H1 (cell line): ENCODE results near the gene CD47. TPM values are rescaled to one million over a fixed set of nuclear protein-coding genes. Genes with fewer than 3 reads are reported as not detected.

Experiments used
- CTCF ChIA-PET: fragments of 300-600 bp; sonication (Branson Sonifier 250); formaldehyde crosslinking; loops from one replicate; lab custom pipeline; 2021; ENCODE audit not compliant: partially characterized antibody; lab: Charles Lee
- POLR2A ChIA-PET: fragments of 300-600 bp; sonication (Branson Sonifier 250); formaldehyde crosslinking; loops from one replicate; lab custom pipeline; 2021; ENCODE audit warnings: inconsistent platforms; ENCODE audit not compliant: partially characterized antibody; lab: Charles Lee
- DNase-seq, 2 experiments: peaks; one replicate each; pipeline versions ENCODE4 v3.0.0 to v3.0.0-alpha.2; 2010 to 2022; ENCODE audit warnings: low spot score in 2 of 2, low read depth in 1 of 2, mixed read lengths in 1 of 2
- FAIRE-seq: peaks from 2 replicates; lab custom pipeline; 2011; peaks lifted over from hg19 to GRCh38; lab: Jason Lieb, UNC
- H2AFZ ChIP-seq: 2 replicates; pipeline ENCODE4 v1.8.1; 2012; ENCODE audit warnings: low read length, inconsistent platforms
- H2AK5ac ChIP-seq: 2 replicates; pipeline ENCODE4 v1.6.1; 2013; ENCODE audit warnings: low read depth, low read length
- H2BK120ac ChIP-seq: replicated peaks from 2 replicates; pipeline ENCODE3; 2013; ENCODE audit warnings: low read depth, low read length, inconsistent platforms
- H2BK12ac ChIP-seq: 2 replicates; pipeline ENCODE4 v1.6.1; 2013; ENCODE audit warnings: low read depth, low read length
- H2BK15ac ChIP-seq: 2 replicates; pipeline ENCODE4 v1.6.1; 2013; ENCODE audit warnings: low read length
- H2BK20ac ChIP-seq: 2 replicates; pipeline ENCODE4 v1.6.1; 2013; ENCODE audit warnings: low read length
- H2BK5ac ChIP-seq: 2 replicates; pipeline ENCODE4 v1.6.1; 2013; ENCODE audit warnings: low read depth, low read length
- H3K14ac ChIP-seq: 2 replicates; pipeline ENCODE4 v1.6.1; 2013; ENCODE audit warnings: inconsistent platforms; ENCODE audit not compliant: insufficient read length
- H3K18ac ChIP-seq: 2 replicates; pipeline ENCODE4 v1.6.1; 2013; ENCODE audit warnings: low read length; ENCODE audit errors: extremely low read depth
- H3K23ac ChIP-seq: 2 replicates; pipeline ENCODE4 v1.6.1; 2013; ENCODE audit warnings: inconsistent platforms; ENCODE audit not compliant: insufficient read length
- H3K23me2 ChIP-seq: 2 replicates; pipeline ENCODE4 v1.6.1; 2013; ENCODE audit warnings: low read depth, low read length
- H3K27ac ChIP-seq: 2 replicates; pipeline ENCODE4 v1.6.1; 2011; ENCODE audit warnings: low read depth, low read length, inconsistent platforms
- H3K27me3 ChIP-seq, 4 experiments: replicated peaks in 1 of 4; 1 replicate in 1 of 4; 2 replicates in 3 of 4; pipeline versions ENCODE4 v1.6.1 to v1.8.1; 2011 to 2013; ENCODE audit warnings: low read length in 3 of 4, mild to moderate bottlenecking in 3 of 4, inconsistent platforms in 2 of 4, mixed read lengths in 2 of 4, moderate library complexity in 1 of 4; ENCODE audit not compliant: control insufficient read depth in 3 of 4, insufficient read depth in 3 of 4; ENCODE audit errors: extremely low read depth in 1 of 4
- H3K36me3 ChIP-seq, 4 experiments: 2 replicates each; pipeline versions ENCODE4 v1.6.1 to v1.8.1; 2011 to 2013; ENCODE audit warnings: mild to moderate bottlenecking in 4 of 4, low read length in 3 of 4, moderate library complexity in 2 of 4, control low read depth in 1 of 4, inconsistent platforms in 1 of 4; ENCODE audit not compliant: insufficient read depth in 4 of 4, control insufficient read depth in 2 of 4
- H3K4ac ChIP-seq: replicated peaks from 2 replicates; pipeline ENCODE3; 2013; ENCODE audit warnings: low read length, low read depth, mixed read lengths, inconsistent platforms; ENCODE audit not compliant: insufficient read length
- H3K4me1 ChIP-seq, 4 experiments: replicated peaks in 1 of 4; 1 replicate in 1 of 4; 2 replicates in 3 of 4; pipeline versions ENCODE4 v1.6.1 to v1.8.1; 2011 to 2013; ENCODE audit warnings: low read length in 3 of 4, inconsistent platforms in 2 of 4, mixed read lengths in 1 of 4; ENCODE audit not compliant: insufficient read depth in 4 of 4, control insufficient read depth in 3 of 4
- H3K4me2 ChIP-seq, 2 experiments: 2 replicates each; pipeline versions ENCODE4 v1.6.1 to v1.8.1; 2011 to 2013; ENCODE audit warnings: low read depth in 2 of 2, low read length in 2 of 2, control low read depth in 1 of 2, inconsistent platforms in 1 of 2, mild to moderate bottlenecking in 1 of 2; ENCODE audit not compliant: insufficient read depth in 1 of 2
- H3K4me3 ChIP-seq, 4 experiments: fragments of 200-600, 300-600 bp in 1 of 4; sonication (generic), shearing (Covaris generic), sonication (Bioruptor Twin) in 1 of 4; 2 replicates each; pipeline versions ENCODE4 v1.5.1 to v1.8.1; 2011 to 2016; ENCODE audit warnings: low read length in 4 of 4, low read depth in 3 of 4, control low read depth in 2 of 4, inconsistent platforms in 2 of 4, mild to moderate bottlenecking in 2 of 4, mixed read lengths in 1 of 4, moderate library complexity in 1 of 4; ENCODE audit not compliant: insufficient read depth in 2 of 4; ENCODE audit errors: extremely low read depth in 1 of 4
- H3K56ac ChIP-seq: replicated peaks from 2 replicates; pipeline ENCODE3; 2013; ENCODE audit warnings: low read depth, mild to moderate bottlenecking, mixed read lengths, low read length, inconsistent platforms; ENCODE audit not compliant: insufficient read length
- H3K79me1 ChIP-seq: 2 replicates; pipeline ENCODE4 v1.6.1; 2013; ENCODE audit warnings: low read depth, low read length, control low read depth
- H3K79me2 ChIP-seq, 2 experiments: 2 replicates each; pipeline versions ENCODE4 v1.6.1 to v1.8.1; 2012 to 2013; ENCODE audit warnings: low read length in 2 of 2, mild to moderate bottlenecking in 2 of 2, inconsistent platforms in 1 of 2; ENCODE audit not compliant: insufficient read depth in 2 of 2, control insufficient read depth in 1 of 2
- H3K9ac ChIP-seq, 4 experiments: replicated peaks in 1 of 4; 1 replicate in 1 of 4; 2 replicates in 3 of 4; pipeline versions ENCODE4 v1.6.1 to v1.8.1; 2011 to 2013; ENCODE audit warnings: low read depth in 3 of 4, low read length in 3 of 4, control low read depth in 2 of 4, mild to moderate bottlenecking in 2 of 4, moderate library complexity in 2 of 4, inconsistent platforms in 1 of 4; ENCODE audit errors: extremely low read depth in 1 of 4
- H3K9me3 ChIP-seq, 2 experiments: 2 replicates each; pipeline versions ENCODE4 v1.6.1 to v1.8.1; 2012 to 2013; ENCODE audit warnings: mild to moderate bottlenecking in 2 of 2, moderate library complexity in 2 of 2, control low read depth in 1 of 2, inconsistent platforms in 1 of 2, low read depth in 1 of 2, low read length in 1 of 2, mixed read lengths in 1 of 2; ENCODE audit not compliant: insufficient read depth in 2 of 2
- H4K20me1 ChIP-seq, 2 experiments: replicated peaks in 1 of 2; 2 replicates each; pipeline versions ENCODE3 to v1.8.1; 2011 to 2013; ENCODE audit warnings: inconsistent platforms in 2 of 2, low read length in 2 of 2, mild to moderate bottlenecking in 1 of 2; ENCODE audit not compliant: insufficient read depth in 2 of 2, control insufficient read depth in 1 of 2
- H4K5ac ChIP-seq: 2 replicates; pipeline ENCODE4 v1.6.1; 2013; ENCODE audit warnings: low read length, low read depth, mixed read lengths, inconsistent platforms; ENCODE audit not compliant: insufficient read length
- H4K8ac ChIP-seq: 2 replicates; pipeline ENCODE4 v1.8.0; 2013; ENCODE audit warnings: mild to moderate bottlenecking, moderate library complexity, low read length, inconsistent platforms; ENCODE audit not compliant: insufficient read depth; ENCODE audit errors: extremely low read depth
- H4K91ac ChIP-seq: replicated peaks from 2 replicates; pipeline ENCODE3; 2013; ENCODE audit warnings: low read length, mixed read lengths, inconsistent platforms; ENCODE audit not compliant: insufficient read length
- BACH1 ChIP-seq: IDR thresholded peaks from 2 replicates; pipeline ENCODE4 v1.6.1; 2012; ENCODE audit warnings: low read length, improper control_type of control experiment
- CBX8 ChIP-seq: fragments of 300-800, 300-1000 bp; sonication (generic); IDR thresholded peaks from 2 replicates; pipeline ENCODE4 v1.7.1; 2016; ENCODE audit warnings: low read depth, low read length, borderline replicate concordance
- CHD2 ChIP-seq: IDR thresholded peaks from 2 replicates; pipeline ENCODE4 v1.6.1; 2012; ENCODE audit warnings: low read length, improper control_type of control experiment
- CTCF ChIP-seq, 3 experiments: IDR thresholded peaks; 1 replicate in 2 of 3; 2 replicates in 1 of 3; pipeline versions ENCODE4 v1.5.1 to v1.6.1; 2011; ENCODE audit warnings: low read length in 3 of 3, mild to moderate bottlenecking in 3 of 3, inconsistent platforms in 2 of 3, low read depth in 1 of 3, moderate library complexity in 1 of 3; ENCODE audit not compliant: insufficient read depth in 1 of 3; ENCODE audit errors: control extremely low read depth in 1 of 3
- JUN ChIP-seq: IDR thresholded peaks from 2 replicates; pipeline ENCODE4 v1.6.1; 2011; ENCODE audit warnings: low read depth, mild to moderate bottlenecking, improper control_type of control experiment, low read length
- KDM1A ChIP-seq: fragments of 200-600, 300-600 bp; sonication (generic); IDR thresholded peaks from 2 replicates; pipeline ENCODE4 v1.7.1; 2016; ENCODE audit warnings: mild to moderate bottlenecking, low read length, borderline replicate concordance
- KDM5A ChIP-seq: fragments of 200-600 bp; IDR thresholded peaks from 2 replicates; pipeline ENCODE4 v1.7.1; 2012; ENCODE audit warnings: mild to moderate bottlenecking, low read length, inconsistent platforms, mixed read lengths
- SAP30 ChIP-seq: fragments of 300-600 bp; sonication (generic); IDR thresholded peaks from 2 replicates; pipeline ENCODE4 v1.7.1; 2012; ENCODE audit warnings: low read length, moderate library complexity, mild to moderate bottlenecking, inconsistent platforms; ENCODE audit not compliant: insufficient read depth, insufficient replicate concordance
- WGBS, 2 experiments: shearing (Covaris generic) in 1 of 2; methylation state at CpG; one replicate each; pipeline versions ENCODE4 v1.1.6 to v1.1.7; 2013 to 2015; ENCODE audit warnings: low lambda C conversion rate in 2 of 2, mixed read lengths in 2 of 2, inconsistent platforms in 1 of 2, low coverage in 1 of 2, missing lambda C conversion rate in 1 of 2; ENCODE audit not compliant: insufficient replicate concordance in 2 of 2, insufficient coverage in 1 of 2, insufficient read length in 1 of 2; ENCODE audit errors: extremely low coverage in 1 of 2, missing lambda C conversion rate in 1 of 2; 5-methylcytosine and 5-hydroxymethylcytosine counted together
- polyA plus RNA-seq, 7 experiments: library from polyadenylated mRNA; depleted of rRNA in 3 of 7; stranded (reverse) in 5 of 7; unstranded in 2 of 7; fragments of >200 nt in 5 of 7; fragments of 200-250 nt in 2 of 7; gene quantifications; 1 replicate in 5 of 7; 2 replicates in 1 of 7; 4 replicates in 1 of 7; pipeline versions ENCODE4 v1.2.1 to v1.2.3, GENCODE V29; 2011 to 2013; ENCODE audit warnings: missing spikeins in 2 of 7, mixed read lengths in 2 of 7
- total RNA-seq: library from RNA; stranded (reverse); fragmentation: NEBNext Ultra II Directional; extraction: Animal tissue kit (Norgen Biotek cat#: 25700); gene quantifications from 2 replicates; pipeline ENCODE4 v1.2.1, GENCODE V29; 2021

Gene CD47
- total and polyA plus RNA-seq, 2 of the 8 experiments (the other 6 are each of a cell fraction or from before 2014, with no cell fraction given), result 14.4 to 19.3 TPM

GRCh38 chr3:108091498-108092250 is 843 bp upstream of the CD47 start:
- Histone ChIP-seq H4K5ac (no peak overlapping the region), H3K9me3 (peaks cover 0 to 4% of the 10 kb centered on the region in 2 experiments; a peak in 1 of 4 replicates), H3K27ac (no peak overlapping the region), H3K4me2 (peak overlapping the region; percentile 69 to 82), H4K20me1 (peaks cover 0 to 1% of the 10 kb centered on the region in 2 experiments), H2BK15ac (no peak overlapping the region), H3K56ac (no peak overlapping the region), H3K9ac (0 out of 7 replicates have a peak overlapping the region, but pooled peaks of 1 of the 4 experiments have one; percentile 50), H3K4ac (no peak overlapping the region), H3K79me1 (no peaks in the 10 kb centered on the region), H2BK20ac (no peak overlapping the region), H3K4me3 (peak overlapping the region; percentile 66 to 99 (median 86)), H3K27me3 (peaks cover 10 to 19% (median 15%) of the 10 kb centered on the region in 4 experiments), H2BK12ac (no peak overlapping the region), H3K14ac (no peak overlapping the region), H3K4me1 (peaks cover 0 to 3% (median 1%) of the 10 kb centered on the region in 4 experiments; a peak in 3 of 7 replicates), H2AFZ (peak overlapping the region; percentile 68; the same call in 1 of the 2 replicates), H2BK5ac (no peak overlapping the region), H3K23me2 (peaks cover 10% of the 10 kb centered on the region; the same call in 1 of the 2 replicates), H3K36me3 (no peaks in the 10 kb centered on the region), H2BK120ac (no peak overlapping the region), H3K18ac (no peak overlapping the region), H4K8ac (peak overlapping the region; percentile 66), H3K23ac (no peak overlapping the region), H4K91ac (no peak overlapping the region), H3K79me2 (peaks cover 0 to 4% of the 10 kb centered on the region in 2 experiments; a peak in 1 of 4 replicates), H2AK5ac (no peak overlapping the region)
- WGBS, 2 experiments, result 28% methylated on average over 41 of the region's 41 CpGs; no CpG with 5 or more reads in 1 of the 2 experiments
- POLR2A ChIA-PET, result no interaction called here
- DNase-seq (peak in 1 of 2 experiments; percentile 67), FAIRE-seq (no peak)
- CTCF ChIA-PET, result interaction anchor here (1.2 to 1.7 kb wide), 3 partner anchors 14 to 266 kb away, joined by 4 to 6 read pairs (median 4); no protein-coding TSS in a partner anchor
- peak in 2 of 3 experiments; percentile 4 to 5; a peak in 2 of 4 replicates for TF ChIP-seq CTCF (IDR thresholded peaks at IDR 0.05; ENCODE audit: control extremely low read depth in 1 of 3, insufficient read depth in 1 of 3, low read depth in 1 of 3, low read length in 3 of 3)
- TF ChIP-seq CHD2, result no peak
- no peak for TF ChIP-seq CBX8
- TF ChIP-seq JUN, result no peak
- TF ChIP-seq BACH1, result no peak
- no peak for TF ChIP-seq SAP30
- TF ChIP-seq KDM1A, result peak; percentile 72; the same call in 1 of the 2 replicates
- no peak for TF ChIP-seq KDM5A
